CD4-positive, CD25-positive, alpha-beta regulatory T cell (primary cell): ENCODE data around the gene SLC9A9. TPM values are rescaled to one million over a fixed set of nuclear protein-coding genes. Genes with fewer than 3 reads are reported as not detected.

Experiments
- ATAC-seq, 2 donors: fragments of 150-1000 bp; cut with Tn5 transposase; one replicate each; pipeline ENCODE4 v1.10.0; 2021; ENCODE audit warnings: low read depth in 2 of 2, moderate number of reproducible peaks in 2 of 2, moderate library complexity in 1 of 2
- DNase-seq, 3 donors: peaks; one replicate each; pipeline versions ENCODE4 v3.0.0 to v3.0.0-alpha.2; 2012 to 2022; ENCODE audit warnings: mixed read lengths in 1 of 3
- H3K27ac ChIP-seq: one replicate; pipeline ENCODE4 v1.7.0; 2013; ENCODE audit warnings: mild to moderate bottlenecking, low read length; ENCODE audit not compliant: insufficient read depth, poor library complexity, severe bottlenecking
- H3K27me3 ChIP-seq: one replicate; pipeline ENCODE4 v1.7.0; 2013; ENCODE audit warnings: low read length; ENCODE audit not compliant: control insufficient read depth, insufficient read depth
- H3K36me3 ChIP-seq: one replicate; pipeline ENCODE4 v1.7.0; 2013; ENCODE audit warnings: mild to moderate bottlenecking, low read length, moderate library complexity; ENCODE audit not compliant: control insufficient read depth, insufficient read depth
- H3K4me1 ChIP-seq: 2 replicates; pipeline ENCODE4 v1.7.0; 2013; ENCODE audit warnings: mild to moderate bottlenecking, low read length; ENCODE audit not compliant: insufficient read depth, control insufficient read depth, poor library complexity, severe bottlenecking
- H3K4me3 ChIP-seq: one replicate; pipeline ENCODE4 v1.7.0; 2013; ENCODE audit warnings: low read depth, mild to moderate bottlenecking, low read length, moderate library complexity
- H3K9me3 ChIP-seq, 2 experiments: 1 replicate in 1 of 2; 2 replicates in 1 of 2; pipeline ENCODE4 v1.7.0; 2013; ENCODE audit warnings: low read length in 2 of 2, mild to moderate bottlenecking in 1 of 2, moderate library complexity in 1 of 2; ENCODE audit not compliant: control insufficient read depth in 2 of 2
- H3K27ac Mint-ChIP-seq, 3 donors: one replicate each; pipeline ENCODE4 v1.8.0; 2020 to 2022; ENCODE audit warnings: mild to moderate bottlenecking in 3 of 3, mixed read lengths in 3 of 3, moderate library complexity in 2 of 3
- H3K27me3 Mint-ChIP-seq: one replicate; pipeline ENCODE4 v1.8.0; 2022; ENCODE audit warnings: mild to moderate bottlenecking, mixed read lengths
- H3K36me3 Mint-ChIP-seq: one replicate; pipeline ENCODE4 v1.8.0; 2020; ENCODE audit warnings: mixed read lengths
- H3K4me1 Mint-ChIP-seq, 4 donors: one replicate each; pipeline ENCODE4 v1.8.0; 2020 to 2022; ENCODE audit warnings: mixed read lengths in 4 of 4, mild to moderate bottlenecking in 1 of 4
- H3K4me3 Mint-ChIP-seq, 4 donors: one replicate each; pipeline ENCODE4 v1.8.0; 2020 to 2022; ENCODE audit warnings: mild to moderate bottlenecking in 4 of 4, mixed read lengths in 4 of 4, moderate library complexity in 3 of 4
- H3K9me3 Mint-ChIP-seq, 7 donors: one replicate each; pipeline ENCODE4 v1.8.0; 2020 to 2022; ENCODE audit warnings: mixed read lengths in 7 of 7, mild to moderate bottlenecking in 3 of 7, moderate library complexity in 2 of 7
- polyA plus RNA-seq, 4 donors: library from polyadenylated mRNA; unstranded; fragments of 300-500 nt; fragmentation: Illumina TruSeq; gene quantifications; one replicate each; pipeline ENCODE4 v1.2.3, GENCODE V29; 2021
- total RNA-seq: library from RNA; stranded (reverse); gene quantifications from one replicate; pipeline ENCODE4 v1.2.3, GENCODE V29; 2022

Gene SLC9A9
- total and polyA plus RNA-seq, 5 donors from 2014 or later, result 31.7 to 49.3 (median 46.4) TPM

DNA sequence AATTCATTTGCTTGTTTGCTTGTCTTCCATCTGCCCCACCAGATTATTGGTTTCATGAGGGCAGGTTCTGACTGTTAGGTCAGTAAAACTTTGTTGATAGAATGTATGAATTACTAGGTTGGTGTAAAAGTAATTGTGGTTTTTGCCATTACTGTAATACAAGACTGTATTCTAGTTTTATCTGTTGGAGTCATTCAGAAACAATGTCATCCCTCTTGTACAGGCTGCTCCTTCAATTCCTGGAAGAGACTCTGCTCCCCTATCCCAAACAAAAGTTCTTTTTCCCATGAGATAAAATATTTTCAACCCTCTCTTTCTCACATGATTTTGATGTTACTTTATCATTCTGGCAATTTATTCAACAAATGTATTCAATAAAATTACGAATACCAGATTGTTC lies 613.7 kb downstream of the SLC9A9 start:
- H3K36me3 ChIP-seq, result no peaks in the 10 kb centered on the region
- H3K27ac ChIP-seq, result no peak overlapping the region
- peaks cover 0 to 14% (median 3%) of the 10 kb centered on the region in 4 donors for H3K4me1 Mint-ChIP-seq
- no peak for ATAC-seq
- no peaks in the 10 kb centered on the region for H3K27me3 ChIP-seq
- H3K9me3 ChIP-seq, result no peaks in the 10 kb centered on the region
- no peaks in the 10 kb centered on the region for H3K27me3 Mint-ChIP-seq
- no peak overlapping the region for H3K4me3 ChIP-seq
- no peak overlapping the region for H3K4me3 Mint-ChIP-seq
- no peaks in the 10 kb centered on the region for H3K4me1 ChIP-seq
- peaks cover 4% of the 10 kb centered on the region for H3K36me3 Mint-ChIP-seq
- H3K27ac Mint-ChIP-seq, result no peak overlapping the region
- DNase-seq, result no peak
- peaks cover 0 to 4% (median 0%) of the 10 kb centered on the region in 7 donors for H3K9me3 Mint-ChIP-seq

DNA sequence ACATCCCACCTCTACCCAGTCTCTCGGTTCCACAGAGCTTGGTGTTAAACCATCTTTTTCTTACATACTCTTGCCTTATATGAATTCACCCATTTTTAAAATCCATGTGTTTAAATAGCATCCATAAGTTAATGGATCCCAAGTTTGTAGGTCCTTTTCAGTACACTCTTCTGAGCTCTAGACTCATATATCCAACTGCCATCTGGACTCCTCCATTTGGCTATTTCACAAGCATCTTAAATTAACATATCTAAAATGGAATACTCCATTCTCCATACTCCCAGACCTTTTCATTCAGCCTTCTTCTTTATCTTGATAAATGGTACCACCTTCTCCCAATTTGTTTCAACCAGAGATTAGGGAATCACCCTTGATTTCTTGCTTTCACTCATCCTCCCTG lies 615.3 kb downstream of the SLC9A9 start:
- no peaks in the 10 kb centered on the region for H3K27me3 ChIP-seq
- H3K27ac Mint-ChIP-seq, result no peak overlapping the region
- H3K4me1 Mint-ChIP-seq, result peaks cover 0 to 14% (median 3%) of the 10 kb centered on the region in 4 donors
- DNase-seq (no peak), ATAC-seq (no peak)
- H3K9me3 Mint-ChIP-seq, result peaks cover 0 to 4% (median 0%) of the 10 kb centered on the region in 7 donors
- no peaks in the 10 kb centered on the region for H3K27me3 Mint-ChIP-seq
- no peak overlapping the region for H3K27ac ChIP-seq
- H3K4me3 ChIP-seq, result no peak overlapping the region
- H3K4me1 ChIP-seq, result no peaks in the 10 kb centered on the region
- no peak overlapping the region for H3K4me3 Mint-ChIP-seq
- peaks cover 1% of the 10 kb centered on the region for H3K36me3 Mint-ChIP-seq
- H3K9me3 ChIP-seq, result no peaks in the 10 kb centered on the region
- no peaks in the 10 kb centered on the region for H3K36me3 ChIP-seq

DNA sequence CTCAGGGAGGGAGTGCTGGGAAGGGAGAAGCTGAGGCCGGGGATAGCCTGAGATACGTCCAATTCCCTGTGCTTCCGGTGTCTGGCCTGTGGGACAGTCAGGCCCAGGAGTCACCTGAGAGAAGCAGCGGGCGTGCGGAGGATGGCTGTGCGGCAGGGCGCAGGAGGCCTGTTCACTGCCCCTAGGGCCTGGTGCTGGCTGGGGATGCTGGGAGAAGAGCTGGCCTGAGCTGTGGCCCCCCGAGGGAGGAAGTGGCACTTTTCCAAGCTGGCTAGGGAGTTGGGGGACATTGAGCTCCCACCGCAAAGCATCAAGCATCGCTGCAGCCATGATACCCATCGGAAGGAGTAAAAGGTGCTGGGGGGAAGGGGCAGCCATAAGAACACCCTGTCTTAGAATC lies 619.9 kb downstream of the SLC9A9 start:
- DNase-seq, result no peak
- no peak overlapping the region for H3K4me3 Mint-ChIP-seq
- H3K27ac Mint-ChIP-seq, result no peak overlapping the region
- H3K4me1 Mint-ChIP-seq, result peaks cover 0 to 9% (median 4%) of the 10 kb centered on the region in 4 donors
- no peak overlapping the region for H3K27ac ChIP-seq
- no peaks in the 10 kb centered on the region for H3K9me3 ChIP-seq
- H3K4me3 ChIP-seq, result no peak overlapping the region
- H3K36me3 ChIP-seq, result no peaks in the 10 kb centered on the region
- H3K27me3 Mint-ChIP-seq, result no peaks in the 10 kb centered on the region
- H3K27me3 ChIP-seq, result no peaks in the 10 kb centered on the region
- peaks cover 0 to 2% (median 0%) of the 10 kb centered on the region in 7 donors for H3K9me3 Mint-ChIP-seq
- H3K4me1 ChIP-seq, result no peaks in the 10 kb centered on the region
- H3K36me3 Mint-ChIP-seq, result no peaks in the 10 kb centered on the region
- no peak for ATAC-seq

DNA sequence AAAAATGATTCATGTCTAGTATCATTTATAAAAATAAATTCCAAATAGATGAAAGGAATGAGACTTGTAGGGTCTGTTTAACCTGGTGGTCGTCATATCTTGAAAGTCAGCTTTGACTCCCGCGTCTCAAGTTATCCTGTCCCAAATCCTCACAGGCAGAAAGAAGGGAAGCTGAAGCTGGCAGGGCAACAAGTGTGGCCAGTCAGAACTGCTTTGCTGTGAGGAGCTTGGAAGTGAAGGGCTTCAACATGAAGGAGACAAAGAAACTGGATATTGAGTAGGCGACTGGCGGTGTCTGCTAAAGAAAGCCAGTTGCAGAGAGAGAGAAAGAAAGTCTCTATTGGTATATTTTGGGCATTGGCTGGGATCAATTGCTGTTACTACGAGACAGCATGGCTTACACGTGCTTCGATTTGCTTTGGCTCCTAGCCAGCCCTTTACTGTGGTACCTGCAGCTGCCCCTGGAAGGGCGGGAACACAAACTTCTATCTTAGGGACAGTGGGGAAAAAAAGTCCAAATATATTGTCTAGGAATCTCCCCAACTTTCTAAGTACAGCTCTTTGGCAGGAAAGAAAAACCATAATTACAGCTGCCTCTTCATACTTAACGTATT lies 621.5 kb downstream of the SLC9A9 start:
- DNase-seq, result no peak
- no peak overlapping the region for H3K27ac Mint-ChIP-seq
- no peak overlapping the region for H3K4me3 Mint-ChIP-seq
- H3K27me3 ChIP-seq, result no peaks in the 10 kb centered on the region
- H3K4me1 ChIP-seq, result no peaks in the 10 kb centered on the region
- no peaks in the 10 kb centered on the region for H3K36me3 ChIP-seq
- no peaks in the 10 kb centered on the region for H3K36me3 Mint-ChIP-seq
- no peaks in the 10 kb centered on the region for H3K9me3 ChIP-seq
- H3K4me1 Mint-ChIP-seq, result peaks cover 0 to 9% (median 4%) of the 10 kb centered on the region in 4 donors
- H3K27me3 Mint-ChIP-seq, result no peaks in the 10 kb centered on the region
- no peak for ATAC-seq
- H3K9me3 Mint-ChIP-seq, result no peaks in the 10 kb centered on the region
- H3K4me3 ChIP-seq, result no peak overlapping the region
- H3K27ac ChIP-seq, result no peak overlapping the region

DNA sequence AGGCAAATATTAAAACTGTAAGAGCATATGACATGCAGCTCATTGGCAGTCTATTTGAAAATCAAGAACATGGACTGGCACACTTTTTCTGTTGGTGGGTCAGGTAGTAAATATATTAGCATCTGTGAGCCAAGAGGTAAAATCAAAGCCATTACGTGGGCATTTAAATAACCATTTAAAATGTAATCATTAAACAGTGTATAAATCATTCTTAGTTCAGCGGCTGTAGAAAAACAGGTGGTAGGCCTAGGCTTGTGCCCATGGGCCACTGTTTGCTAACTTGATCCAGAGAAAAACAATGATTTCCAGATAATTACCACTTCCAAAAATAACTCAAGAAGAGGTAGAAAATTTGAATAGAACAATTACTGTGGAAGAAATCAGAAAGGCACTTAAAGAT lies 623.6 kb downstream of the SLC9A9 start:
- H3K27me3 Mint-ChIP-seq, result no peaks in the 10 kb centered on the region
- Histone ChIP-seq H3K27ac (no peak overlapping the region), H3K27me3 (no peaks in the 10 kb centered on the region), H3K4me1 (no peaks in the 10 kb centered on the region), H3K4me3 (no peak overlapping the region), H3K9me3 (no peaks in the 10 kb centered on the region), H3K36me3 (no peaks in the 10 kb centered on the region)
- DNase-seq (no peak), ATAC-seq (no peak)
- H3K4me1 Mint-ChIP-seq, result peaks cover 0 to 5% (median 3%) of the 10 kb centered on the region in 4 donors
- no peaks in the 10 kb centered on the region for H3K9me3 Mint-ChIP-seq
- no peaks in the 10 kb centered on the region for H3K36me3 Mint-ChIP-seq
- H3K27ac Mint-ChIP-seq, result no peak overlapping the region
- no peak overlapping the region for H3K4me3 Mint-ChIP-seq

DNA sequence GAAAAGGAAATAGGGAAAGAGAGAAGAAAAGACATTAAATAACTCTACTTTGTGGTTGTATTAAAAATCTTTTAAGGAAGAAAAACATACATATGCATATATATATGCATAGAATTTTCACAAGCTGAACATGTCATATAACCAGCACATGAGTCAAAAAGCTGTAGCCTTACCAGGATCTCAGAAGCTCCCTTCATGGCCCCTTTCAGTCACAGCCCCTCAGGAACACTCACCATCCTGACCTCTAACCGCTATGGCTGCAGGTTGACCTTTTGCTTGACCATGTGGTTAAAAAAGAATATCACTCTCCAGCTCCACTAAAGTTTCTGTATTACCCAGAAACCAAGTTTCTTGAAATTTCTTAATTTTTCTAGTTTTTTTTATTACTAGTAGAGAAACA lies 625.3 kb downstream of the SLC9A9 start:
- Histone ChIP-seq H3K36me3 (no peaks in the 10 kb centered on the region), H3K27ac (no peak overlapping the region), H3K4me3 (no peak overlapping the region), H3K4me1 (no peaks in the 10 kb centered on the region), H3K9me3 (no peaks in the 10 kb centered on the region), H3K27me3 (no peaks in the 10 kb centered on the region)
- Mint-ChIP-seq H3K27me3 (no peaks in the 10 kb centered on the region), H3K36me3 (no peaks in the 10 kb centered on the region), H3K4me1 (peaks cover 0 to 10% (median 3%) of the 10 kb centered on the region in 4 donors), H3K9me3 (no peaks in the 10 kb centered on the region), H3K27ac (no peak overlapping the region), H3K4me3 (no peak overlapping the region)
- ATAC-seq, result no peak
- no peak for DNase-seq

DNA sequence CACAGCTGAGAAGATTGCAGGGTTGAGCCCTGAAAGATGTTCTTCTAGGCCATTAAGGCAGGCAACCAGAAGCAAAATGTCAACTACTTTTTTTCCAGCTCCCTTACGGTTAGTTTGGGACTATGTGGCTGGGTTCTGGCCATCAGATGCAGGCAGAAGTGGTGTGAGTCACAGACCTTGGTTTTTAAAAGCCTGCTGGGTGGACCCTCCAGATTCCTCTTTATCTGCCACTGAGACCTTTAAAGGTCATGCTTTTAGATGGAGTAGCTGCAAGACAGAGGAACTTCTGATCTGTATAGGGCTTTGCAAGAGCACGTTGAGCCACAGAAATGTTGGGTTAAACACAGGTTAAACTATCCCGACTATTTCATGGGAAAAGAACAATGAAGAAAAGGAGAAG lies 625.8 kb downstream of the SLC9A9 start:
- H3K9me3 ChIP-seq, result no peaks in the 10 kb centered on the region
- H3K27ac ChIP-seq, result no peak overlapping the region
- H3K27ac Mint-ChIP-seq, result no peak overlapping the region
- no peaks in the 10 kb centered on the region for H3K4me1 ChIP-seq
- peaks cover 0 to 14% (median 4%) of the 10 kb centered on the region in 4 donors for H3K4me1 Mint-ChIP-seq
- no peaks in the 10 kb centered on the region for H3K36me3 ChIP-seq
- H3K27me3 Mint-ChIP-seq, result no peaks in the 10 kb centered on the region
- no peaks in the 10 kb centered on the region for H3K27me3 ChIP-seq
- no peak overlapping the region for H3K4me3 Mint-ChIP-seq
- ATAC-seq (no peak), DNase-seq (no peak)
- H3K36me3 Mint-ChIP-seq, result no peaks in the 10 kb centered on the region
- no peak overlapping the region for H3K4me3 ChIP-seq
- H3K9me3 Mint-ChIP-seq, result no peaks in the 10 kb centered on the region

DNA sequence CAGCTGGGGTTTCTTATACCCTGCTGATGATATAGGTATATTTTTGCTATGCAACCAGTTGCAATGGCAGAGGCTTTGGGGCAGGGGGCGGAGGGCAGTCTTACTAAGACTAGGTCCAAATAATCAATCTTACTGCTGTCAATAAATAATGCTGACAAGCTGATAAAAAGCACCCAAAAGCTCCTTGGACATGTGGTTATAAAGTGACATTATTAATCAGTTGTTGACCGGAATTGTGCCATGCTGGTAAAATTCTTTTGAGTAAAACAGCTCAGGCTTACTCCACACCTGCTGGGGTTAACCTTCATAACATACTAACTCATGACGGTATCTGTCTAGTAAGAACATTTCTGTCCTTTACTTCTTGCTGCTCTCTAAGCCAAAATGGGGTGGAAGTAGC lies 626.8 kb downstream of the SLC9A9 start:
- Histone ChIP-seq H3K36me3 (no peaks in the 10 kb centered on the region), H3K27me3 (no peaks in the 10 kb centered on the region), H3K27ac (no peak overlapping the region), H3K9me3 (no peaks in the 10 kb centered on the region), H3K4me1 (no peaks in the 10 kb centered on the region), H3K4me3 (no peak overlapping the region)
- Mint-ChIP-seq H3K4me1 (peaks cover 5 to 24% (median 9%) of the 10 kb centered on the region in 4 donors), H3K36me3 (no peaks in the 10 kb centered on the region), H3K27ac (no peak overlapping the region), H3K4me3 (peak overlapping the region in 1 of 4 donors; percentile 58), H3K9me3 (peaks cover 0 to 5% (median 0%) of the 10 kb centered on the region in 7 donors), H3K27me3 (no peaks in the 10 kb centered on the region)
- no peak for ATAC-seq
- no peak for DNase-seq
